Suprapubic skin (tissue), 4 donors: ENCODE data around the gene NFIC. TPM values are rescaled to one million over a fixed set of nuclear protein-coding genes. Genes with fewer than 3 reads are reported as not detected.

Experiments
- DNase-seq, 2 donors: peaks; one replicate each; pipeline ENCODE4 v3.0.0-alpha.2; 2019; ENCODE audit warnings: low spot score in 2 of 2
- H3K27ac ChIP-seq: fragments of 200-600 bp; sonication (generic); one replicate; pipeline ENCODE4 v1.5.1; 2019
- H3K27me3 ChIP-seq: fragments of 200-600 bp; sonication (generic); one replicate; pipeline ENCODE4 v1.5.1; 2019
- H3K36me3 ChIP-seq: fragments of 200-600 bp; sonication (generic); one replicate; pipeline ENCODE4 v1.5.1; 2019
- H3K4me1 ChIP-seq: fragments of 200-600 bp; sonication (generic); one replicate; pipeline ENCODE4 v1.5.1; 2019
- H3K4me3 ChIP-seq: fragments of 200-600 bp; sonication (generic); one replicate; pipeline ENCODE4 v1.5.1; 2019; ENCODE audit warnings: mild to moderate bottlenecking
- H3K9me3 ChIP-seq: fragments of 200-600 bp; sonication (generic); one replicate; pipeline ENCODE4 v1.5.1; 2019
- CTCF ChIP-seq, 2 donors: fragments of 200-600 bp in 1 of 2; fragments of 450-650 bp in 1 of 2; sonication (generic) in 1 of 2; IDR thresholded peaks; one replicate each; pipeline ENCODE4 v1.5.1; 2016 to 2019; ENCODE audit warnings: antibody characterized with exemption in 2 of 2, mild to moderate bottlenecking in 1 of 2, moderate library complexity in 1 of 2
- EP300 ChIP-seq: sonication (generic); formaldehyde crosslinking; IDR thresholded peaks from one replicate; pipeline ENCODE4 v1.6.1; 2017; ENCODE audit warnings: antibody characterized with exemption
- POLR2A ChIP-seq, 2 donors: fragments of 450-650 bp; IDR thresholded peaks; one replicate each; pipeline ENCODE4 v1.6.1; 2017; ENCODE audit warnings: antibody characterized with exemption in 2 of 2, mild to moderate bottlenecking in 2 of 2, moderate library complexity in 2 of 2
- POLR2AphosphoS5 ChIP-seq, 3 donors: sonication (generic); formaldehyde crosslinking; IDR thresholded peaks; one replicate each; pipeline ENCODE4 v1.6.1; 2017; ENCODE audit warnings: antibody characterized with exemption in 3 of 3
- WGBS: methylation state at CpG from one replicate; pipeline ENCODE4 v1.1.5; 2018; 5-methylcytosine and 5-hydroxymethylcytosine counted together
- total RNA-seq, 4 donors: library from RNA; depleted of rRNA; stranded (reverse); fragments of >200 nt; gene quantifications; one replicate each; pipeline ENCODE4 v1.1.0, GENCODE V29; 2016

Gene NFIC
- total RNA-seq, 4 donors from 2014 or later: 135 to 234 (median 194) TPM

- no peaks in the 10 kb centered on the region for H3K9me3 ChIP-seq
- H3K27me3 ChIP-seq: no peaks in the 10 kb centered on the region
- no peak for DNase-seq
- H3K36me3 ChIP-seq: peaks cover 13% of the 10 kb centered on the region
- 52% methylated on average over 11 of the region's 11 CpGs for WGBS
- H3K4me1 ChIP-seq: peaks cover 61% of the 10 kb centered on the region
- no peak for TF ChIP-seq EP300
- TF ChIP-seq CTCF (IDR thresholded peaks at IDR 0.05): no peak
- no peak for TF ChIP-seq POLR2AphosphoS5 (IDR thresholded peaks at IDR 0.05)
- TF ChIP-seq POLR2A (IDR thresholded peaks at IDR 0.05): no peak
- no peak overlapping the region for H3K4me3 ChIP-seq
- H3K27ac ChIP-seq: peak overlapping the region; percentile 62
Measured at GRCh38 chr19:3378352-3379150, 12.2 kb downstream of the NFIC start.

- 94% methylated on average over 9 of the region's 11 CpGs for WGBS
- H3K4me1 ChIP-seq: peaks cover 61% of the 10 kb centered on the region
- TF ChIP-seq POLR2A (IDR thresholded peaks at IDR 0.05): no peak
- no peaks in the 10 kb centered on the region for H3K9me3 ChIP-seq
- DNase-seq: no peak
- H3K36me3 ChIP-seq: peaks cover 13% of the 10 kb centered on the region
- H3K27me3 ChIP-seq: no peaks in the 10 kb centered on the region
- H3K4me3 ChIP-seq: no peak overlapping the region
- H3K27ac ChIP-seq: peak overlapping the region; percentile 16
Measured at GRCh38 chr19:3380829-3381228, 14.4 kb downstream of the NFIC start.

GRCh38 chr19:3381701-3382372 is 15.5 kb downstream of the NFIC start:
- Histone ChIP-seq H3K4me1 (peaks cover 68% of the 10 kb centered on the region), H3K27ac (no peak overlapping the region), H3K4me3 (no peak overlapping the region), H3K36me3 (peaks cover 13% of the 10 kb centered on the region), H3K9me3 (no peaks in the 10 kb centered on the region), H3K27me3 (no peaks in the 10 kb centered on the region)
- DNase-seq: peak in 1 of 2 donors; percentile 78
- TF ChIP-seq POLR2A (IDR thresholded peaks at IDR 0.05): no peak
- no peak for TF ChIP-seq EP300
- no peak for TF ChIP-seq CTCF (IDR thresholded peaks at IDR 0.05)
- no peak for TF ChIP-seq POLR2AphosphoS5 (IDR thresholded peaks at IDR 0.05)
- 93% methylated on average over 59 of the region's 59 CpGs for WGBS

- peak overlapping the region; percentile 80 for H3K27ac ChIP-seq
- no peaks in the 10 kb centered on the region for H3K27me3 ChIP-seq
- peaks cover 75% of the 10 kb centered on the region for H3K4me1 ChIP-seq
- H3K36me3 ChIP-seq: peaks cover 13% of the 10 kb centered on the region
- WGBS: 86% methylated on average over 14 of the region's 14 CpGs
- DNase-seq: no peak
- TF ChIP-seq EP300 (no peak), POLR2A (IDR thresholded peaks at IDR 0.05) (no peak), POLR2AphosphoS5 (IDR thresholded peaks at IDR 0.05) (no peak), CTCF (IDR thresholded peaks at IDR 0.05) (no peak)
- H3K4me3 ChIP-seq: no peak overlapping the region
- no peaks in the 10 kb centered on the region for H3K9me3 ChIP-seq
Measured at GRCh38 chr19:3382460-3383100, 16.2 kb downstream of the NFIC start.

DNA sequence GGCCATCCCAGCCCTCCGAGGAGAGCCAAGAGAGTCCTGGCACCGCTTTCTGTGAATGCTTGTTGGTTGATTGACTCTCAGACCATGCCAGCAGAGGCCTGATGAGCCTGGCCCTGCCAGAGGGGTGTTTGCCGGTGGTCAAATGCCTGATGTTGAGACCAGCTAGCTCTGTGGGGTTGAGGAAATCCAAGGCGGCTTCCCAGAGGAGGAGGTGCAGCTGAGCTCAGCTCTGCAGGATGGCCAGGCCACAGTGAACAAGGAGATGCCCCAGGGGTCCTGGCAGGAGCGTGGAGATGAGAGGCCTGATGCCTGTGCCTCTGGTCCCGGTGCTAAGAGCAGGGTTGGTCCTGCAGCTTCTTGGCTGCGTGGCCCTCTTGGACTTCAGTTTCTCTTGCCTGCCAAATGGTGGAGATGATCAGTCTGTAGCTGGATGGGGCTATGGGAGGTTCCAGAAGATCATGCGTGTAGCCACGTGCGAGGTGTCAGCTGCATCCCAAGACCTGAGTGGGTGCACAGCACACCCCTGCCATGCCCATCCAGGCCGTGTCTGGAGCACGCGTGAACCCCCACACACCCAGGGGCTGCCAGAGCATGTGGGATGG is 16.8 kb downstream of the NFIC start:
- TF ChIP-seq POLR2A (IDR thresholded peaks at IDR 0.05): no peak
- TF ChIP-seq CTCF (IDR thresholded peaks at IDR 0.05): no peak
- TF ChIP-seq POLR2AphosphoS5 (IDR thresholded peaks at IDR 0.05): no peak
- no peak for TF ChIP-seq EP300
- Histone ChIP-seq H3K4me3 (no peak overlapping the region), H3K4me1 (peaks cover 80% of the 10 kb centered on the region), H3K9me3 (no peaks in the 10 kb centered on the region), H3K27ac (peak overlapping the region; percentile 80), H3K27me3 (no peaks in the 10 kb centered on the region), H3K36me3 (peaks cover 13% of the 10 kb centered on the region)
- no peak for DNase-seq
- 62% methylated on average over 3 of the region's 13 CpGs for WGBS
